Body of pancreas (tissue), 4 donors: ENCODE results near the gene CAPN2.
A peak's percentile ranks its signal among the peaks of the same experiment; 100 is the strongest.
"Not testable (repeated sequence)": the region's sequence is repeated elsewhere in the genome, so short reads cannot be mapped to it uniquely, and the experiment has no call there.

ENCODE experiments used
- POLR2A ChIP-seq, 3 donors: fragments of 450-650 bp; IDR thresholded peaks; one replicate each; pipeline ENCODE4 v1.6.1; 2016; ENCODE audit warnings: antibody characterized with exemption in 3 of 3, mild to moderate bottlenecking in 2 of 3
- TF ChIP-seq, protein P1 (sequence below), 7 experiments: fragments of 450-650 bp in 4 of 7; fragments of 200-600 bp in 3 of 7; sonication (generic) in 3 of 7; IDR thresholded peaks; one replicate each; pipeline ENCODE4 v1.5.1; 2016 to 2019; ENCODE audit warnings: antibody characterized with exemption in 7 of 7

DNA sequence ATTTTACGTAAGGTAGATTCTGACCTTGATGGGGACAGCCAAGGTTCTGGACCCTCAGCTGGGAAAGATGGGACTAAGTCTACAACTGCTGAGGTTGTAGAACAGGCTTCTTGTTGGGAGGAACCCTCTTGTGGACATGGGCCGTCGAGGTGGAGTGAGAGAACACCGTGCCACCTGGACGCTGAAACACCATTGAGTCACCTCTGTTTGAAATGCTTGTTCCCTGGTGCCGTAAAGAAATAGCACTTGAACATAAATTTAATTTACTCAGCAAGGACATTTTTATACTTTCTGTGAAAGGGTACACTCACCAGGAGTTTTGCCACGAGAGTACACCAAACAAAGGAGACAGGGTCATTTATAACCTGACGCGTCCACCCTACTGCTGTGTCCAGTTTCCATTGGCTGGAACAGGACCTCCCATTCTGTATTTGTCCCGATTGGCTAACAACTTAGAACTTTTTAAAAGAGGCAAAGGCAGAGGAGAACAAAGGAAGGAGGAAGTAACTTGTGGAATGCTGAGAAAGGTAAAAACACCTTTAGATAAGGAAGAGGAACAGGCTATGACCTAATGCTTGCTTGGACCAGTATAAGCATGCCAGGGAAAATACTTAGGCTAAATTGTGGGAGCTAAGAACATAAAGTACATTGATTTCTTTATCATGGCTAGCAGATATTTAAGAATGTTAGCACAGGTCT, 27.8 kb downstream of the CAPN2 start:
- TF ChIP-seq, protein P1, sequence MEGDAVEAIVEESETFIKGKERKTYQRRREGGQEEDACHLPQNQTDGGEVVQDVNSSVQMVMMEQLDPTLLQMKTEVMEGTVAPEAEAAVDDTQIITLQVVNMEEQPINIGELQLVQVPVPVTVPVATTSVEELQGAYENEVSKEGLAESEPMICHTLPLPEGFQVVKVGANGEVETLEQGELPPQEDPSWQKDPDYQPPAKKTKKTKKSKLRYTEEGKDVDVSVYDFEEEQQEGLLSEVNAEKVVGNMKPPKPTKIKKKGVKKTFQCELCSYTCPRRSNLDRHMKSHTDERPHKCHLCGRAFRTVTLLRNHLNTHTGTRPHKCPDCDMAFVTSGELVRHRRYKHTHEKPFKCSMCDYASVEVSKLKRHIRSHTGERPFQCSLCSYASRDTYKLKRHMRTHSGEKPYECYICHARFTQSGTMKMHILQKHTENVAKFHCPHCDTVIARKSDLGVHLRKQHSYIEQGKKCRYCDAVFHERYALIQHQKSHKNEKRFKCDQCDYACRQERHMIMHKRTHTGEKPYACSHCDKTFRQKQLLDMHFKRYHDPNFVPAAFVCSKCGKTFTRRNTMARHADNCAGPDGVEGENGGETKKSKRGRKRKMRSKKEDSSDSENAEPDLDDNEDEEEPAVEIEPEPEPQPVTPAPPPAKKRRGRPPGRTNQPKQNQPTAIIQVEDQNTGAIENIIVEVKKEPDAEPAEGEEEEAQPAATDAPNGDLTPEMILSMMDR (IDR thresholded peaks at IDR 0.05), result not testable (repeated sequence)
- TF ChIP-seq POLR2A (IDR thresholded peaks at IDR 0.05), result peak in 2 of 3 donors; percentile 9 to 23
